ENCODE results near the gene SETBP1.

GRCh38 chr18:44935455-44935854, 254.8 kb downstream of the SETBP1 start:
- TF ChIP-seq POLR2A (IDR thresholded peaks at IDR 0.05) (no peak), CTCF (IDR thresholded peaks at IDR 0.05) (no peak)

Measured in stomach (tissue), 4 donors.